ENCODE results near the gene MAP4K4.

- TF ChIP-seq CTCF (conservative IDR thresholded peaks at IDR 0.05; ENCODE audit: low read length) (no peak), EZH2phosphoT487 (IDR thresholded peaks at IDR 0.05; ENCODE audit: borderline replicate concordance) (no peak)
These were observed 77.6 kb downstream of the MAP4K4 start for GRCh38 chr2:101775092-101775491.
